Bronchial epithelial cell (primary cell): ENCODE data around the gene KCNN3. TPM values are rescaled to one million over a fixed set of nuclear protein-coding genes. Genes with fewer than 3 reads are reported as not detected.

Source experiments
- DNase-seq: peaks from one replicate; pipeline ENCODE4 v3.0.0-alpha.2; 2010; ENCODE audit warnings: low read depth
- FAIRE-seq: peaks from 2 replicates; lab custom pipeline; 2011; peaks lifted over from hg19 to GRCh38; lab: Jason Lieb, UNC
- H3K27me3 ChIP-seq: 2 replicates; pipeline ENCODE4 v1.5.1; 2011; ENCODE audit warnings: low read length; ENCODE audit not compliant: control insufficient read depth, insufficient read depth
- H3K36me3 ChIP-seq: 2 replicates; pipeline ENCODE4 v1.5.1; 2011; ENCODE audit warnings: low read length; ENCODE audit not compliant: control insufficient read depth, insufficient read depth
- H3K4me3 ChIP-seq: 2 replicates; pipeline ENCODE4 v1.5.1; 2011; ENCODE audit warnings: mild to moderate bottlenecking, low read depth, low read length, control low read depth
- CTCF ChIP-seq: IDR thresholded peaks from 2 replicates; pipeline ENCODE4 v1.5.1; 2011; ENCODE audit warnings: mild to moderate bottlenecking, moderate library complexity, low read length, control low read depth, inconsistent platforms; ENCODE audit not compliant: insufficient read depth, severe bottlenecking
- total RNA-seq: library from RNA; depleted of rRNA; stranded (reverse); fragments of >200 nt; gene quantifications from 2 replicates; pipeline ENCODE4 v1.2.1, GENCODE V29; 2014

The KCNN3 gene
- total RNA-seq, 1 donor from 2014 or later, result under 0.01 TPM

DNA sequence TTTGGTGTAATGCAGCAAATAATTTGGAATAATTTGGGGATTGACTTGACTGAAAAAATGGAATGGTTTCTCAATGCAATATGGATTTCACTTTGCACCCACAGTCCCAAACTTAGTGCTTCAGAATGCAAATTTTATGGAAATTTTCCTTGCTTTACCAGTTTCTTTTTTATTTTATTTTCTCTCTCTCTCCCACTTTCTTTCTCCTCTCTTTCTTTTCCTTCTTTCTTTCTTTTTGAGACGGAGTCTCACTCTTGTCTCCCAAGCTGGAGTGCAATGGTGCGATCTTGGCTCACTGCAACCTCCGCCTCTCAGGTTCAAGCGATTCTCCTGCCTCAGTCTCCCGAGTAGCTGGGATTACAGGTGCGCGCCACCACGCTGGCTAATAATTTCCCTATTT is 110.3 kb downstream of the KCNN3 start:
- no peak overlapping the region for H3K4me3 ChIP-seq
- no peak for FAIRE-seq
- H3K36me3 ChIP-seq, result no peaks in the 10 kb centered on the region
- no peak for TF ChIP-seq CTCF
- no peak for DNase-seq
- H3K27me3 ChIP-seq, result peaks cover 7% of the 10 kb centered on the region

DNA sequence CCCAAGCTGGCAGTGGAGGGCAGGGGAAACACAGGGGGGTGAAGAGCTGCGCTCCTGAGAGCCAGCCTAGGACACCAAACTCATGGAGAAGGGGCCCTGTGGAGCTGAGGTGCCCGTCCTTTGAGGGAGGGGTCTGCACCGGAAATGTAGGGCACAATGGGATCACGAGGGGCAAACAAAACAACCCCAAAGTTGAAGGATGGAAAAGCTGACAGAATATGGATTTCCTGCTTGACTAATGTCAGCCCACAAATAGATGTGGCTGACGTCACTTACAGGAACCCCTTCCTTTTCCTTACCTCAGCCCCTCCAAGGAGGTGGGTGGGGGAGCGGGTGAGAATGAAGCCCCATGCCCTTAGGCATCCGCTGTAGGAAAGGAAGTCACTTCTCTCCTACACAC is 110.9 kb downstream of the KCNN3 start:
- no peak for TF ChIP-seq CTCF
- no peak for FAIRE-seq

GRCh38 chr1:154758346-154758745 is 111.7 kb downstream of the KCNN3 start:
- H3K4me3 ChIP-seq, result no peak overlapping the region
- no peak for TF ChIP-seq CTCF
- peaks cover 7% of the 10 kb centered on the region for H3K27me3 ChIP-seq
- no peaks in the 10 kb centered on the region for H3K36me3 ChIP-seq
- FAIRE-seq (no peak), DNase-seq (peak; percentile 29)

More for the DNA sequence above, 110.9 kb downstream of the KCNN3 start:
- DNase-seq, result no peak
- Histone ChIP-seq H3K27me3 (peaks cover 7% of the 10 kb centered on the region), H3K36me3 (no peaks in the 10 kb centered on the region), H3K4me3 (no peak overlapping the region)

GRCh38 chr1:154756793-154757548 is 113.1 kb downstream of the KCNN3 start:
- Histone ChIP-seq H3K27me3 (peaks cover 7% of the 10 kb centered on the region), H3K36me3 (no peaks in the 10 kb centered on the region), H3K4me3 (no peak overlapping the region)
- no peak for TF ChIP-seq CTCF
- FAIRE-seq (no peak), DNase-seq (no peak)

- FAIRE-seq, result no peak
- DNase-seq, result peak; percentile 52
- Histone ChIP-seq H3K36me3 (no peaks in the 10 kb centered on the region), H3K4me3 (no peak overlapping the region), H3K27me3 (peaks cover 9% of the 10 kb centered on the region)
- TF ChIP-seq CTCF, result no peak
These were observed 114.0 kb downstream of the KCNN3 start for GRCh38 chr1:154755858-154756730.
